GM18909 (cell line): Measurements from ENCODE around the gene PTGIR.
A peak's percentile ranks its signal among the peaks of the same experiment; 100 is the strongest.
"Not testable (repeated sequence)": the region's sequence is repeated elsewhere in the genome, so short reads cannot be mapped to it uniquely, and the experiment has no call there.

Source experiments
- ATAC-seq: cut with Tn5 transposase; IDR thresholded peaks from one replicate; pipeline ENCODE4 v1.9.1; 2021; ENCODE audit warnings: mild to moderate bottlenecking; ENCODE audit not compliant: unreplicated experiment, poor library complexity

PTGIR gene

DNA sequence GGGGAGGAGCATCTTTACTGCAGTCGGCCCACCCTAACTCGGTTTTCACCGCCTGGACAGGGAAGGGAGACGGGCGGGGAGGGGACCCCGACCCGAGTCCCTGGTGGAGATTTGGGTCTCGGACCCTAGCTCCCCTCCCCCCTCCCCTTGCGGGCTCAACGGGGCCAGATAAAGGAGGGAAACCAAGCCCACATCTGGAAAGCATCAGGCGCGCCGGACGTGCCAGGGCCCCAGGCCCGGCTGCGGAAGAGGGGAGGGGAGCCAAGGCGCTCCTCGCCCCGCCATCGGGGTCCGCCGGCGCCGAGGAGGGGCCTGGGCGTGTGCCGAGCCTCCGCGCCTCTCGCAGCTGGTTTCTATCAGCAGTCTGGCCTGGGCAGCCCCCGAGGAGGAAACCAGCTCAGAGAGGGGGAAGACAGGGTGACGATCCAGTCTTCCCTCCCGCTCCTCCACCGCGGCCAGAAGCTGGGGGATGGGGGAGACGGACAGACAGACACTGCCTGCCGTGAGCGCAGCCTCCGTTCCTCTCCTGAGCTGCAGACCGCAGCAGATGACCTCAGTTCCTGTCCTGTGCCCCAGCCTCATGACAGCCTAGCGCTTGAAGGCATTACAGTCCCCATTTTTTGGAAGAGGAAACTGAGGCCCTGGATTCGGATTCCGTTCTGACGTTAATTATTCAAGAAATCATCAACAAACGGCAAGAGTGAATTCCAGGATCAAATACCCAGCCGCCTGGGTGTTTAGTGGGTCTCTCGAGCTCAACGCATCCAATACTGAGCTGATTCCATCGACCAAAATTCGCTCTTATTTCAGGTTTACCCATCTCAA lies 14.7 kb upstream of the PTGIR start:
- no peak for ATAC-seq

- ATAC-seq: no peak
Measured at GRCh38 chr19:46637224-46637623, 12.3 kb upstream of the PTGIR start.

- no peak for ATAC-seq
Measured at GRCh38 chr19:46635920-46636761, 11.3 kb upstream of the PTGIR start, which contains the start of gene GNG8. GNG8 (minus strand) TSS chr19:46636202; CDS start chr19:46634682, 1,520 bp downstream.

GRCh38 chr19:46634656-46635218 lies 9.8 kb upstream of the PTGIR start:
- ATAC-seq: no peak

DNA sequence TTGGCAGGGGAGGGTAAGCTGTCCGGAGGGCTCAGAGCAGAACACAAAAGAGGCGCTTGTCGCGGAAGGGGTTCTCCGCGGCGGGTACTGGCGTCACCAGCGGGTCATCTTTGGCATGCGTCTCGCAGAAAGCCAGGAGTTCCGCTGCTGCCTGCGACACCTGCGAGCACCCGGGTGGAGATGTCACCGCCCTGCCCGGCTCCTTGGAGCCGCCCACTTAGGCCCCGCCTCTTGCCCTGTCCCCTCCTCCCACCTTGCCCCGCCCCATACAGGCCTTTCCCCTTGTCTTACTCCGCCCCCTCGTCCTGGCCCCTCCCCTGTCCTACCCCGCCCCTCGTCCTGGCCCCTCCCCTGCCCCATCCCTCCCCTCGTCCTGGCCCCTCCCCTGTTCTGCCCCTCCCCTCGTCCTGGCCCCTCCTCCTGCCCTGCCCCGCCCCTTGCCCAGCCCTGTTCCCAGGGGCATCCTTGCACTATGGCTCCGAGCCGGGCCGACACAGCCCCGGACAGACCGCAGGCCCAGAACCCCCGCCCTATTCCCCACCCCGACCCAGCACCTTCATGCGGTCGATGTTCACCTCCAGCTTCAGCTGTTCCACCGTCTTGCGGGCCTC lies 9.3 kb upstream of the PTGIR start:
- ATAC-seq: peak; percentile 69

DNA sequence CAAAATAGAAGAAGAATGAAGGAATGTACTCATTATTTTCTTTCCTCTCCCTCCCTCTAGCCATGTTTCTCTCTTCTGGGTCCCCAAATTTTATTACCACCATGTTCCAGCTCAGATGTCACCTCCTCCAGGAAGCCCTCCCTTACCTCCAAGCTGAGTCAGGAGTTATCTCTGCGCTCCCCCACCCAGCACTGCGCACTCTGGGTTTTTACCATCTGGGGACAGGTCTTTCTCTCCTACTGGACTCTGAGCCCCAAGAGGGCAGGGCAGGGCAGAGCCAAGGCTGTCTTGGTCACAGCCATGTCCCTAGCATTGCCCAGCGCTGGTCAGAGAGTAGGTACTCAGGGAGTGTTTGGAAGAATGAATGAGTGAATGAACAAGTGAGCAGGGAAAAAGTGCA lies 8.2 kb upstream of the PTGIR start:
- ATAC-seq: no peak

GRCh38 chr19:46631481-46631880 lies 6.6 kb upstream of the PTGIR start:
- no peak for ATAC-seq

DNA sequence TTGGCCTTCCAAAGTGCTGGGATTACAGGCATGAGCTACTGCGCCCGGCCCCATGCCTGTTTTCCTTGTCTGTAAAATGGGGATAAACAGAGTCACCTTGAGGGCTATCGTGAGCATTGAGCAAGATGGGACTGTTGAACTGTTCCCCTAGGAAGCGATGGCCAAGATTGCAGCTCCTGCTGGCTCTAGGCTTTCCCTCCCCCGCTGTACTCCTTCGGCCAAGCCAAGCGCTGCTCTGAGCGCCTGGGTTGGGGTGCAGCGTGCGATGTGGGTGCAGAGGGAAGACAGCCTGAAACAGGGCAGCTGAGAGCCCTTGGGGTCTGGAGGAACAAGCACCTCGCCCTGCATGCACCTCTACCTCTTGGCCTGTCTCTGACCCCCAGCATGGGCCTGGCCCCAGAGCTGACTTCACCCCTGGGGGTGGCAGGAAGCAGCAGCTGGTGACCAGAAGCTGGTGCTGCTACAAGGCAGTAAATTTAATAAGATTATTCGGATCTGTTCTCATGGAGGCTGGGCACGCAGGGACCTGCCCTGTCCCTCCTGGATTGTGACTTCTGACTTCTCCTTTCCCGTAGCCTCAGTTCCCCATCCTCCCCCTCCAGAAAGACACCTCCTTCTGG lies 5.8 kb upstream of the PTGIR start:
- no peak for ATAC-seq

- no peak for ATAC-seq
Measured at GRCh38 chr19:46629546-46630025, 4.7 kb upstream of the PTGIR start.

GRCh38 chr19:46628970-46629369 lies 4.1 kb upstream of the PTGIR start:
- ATAC-seq: not testable (repeated sequence)

DNA sequence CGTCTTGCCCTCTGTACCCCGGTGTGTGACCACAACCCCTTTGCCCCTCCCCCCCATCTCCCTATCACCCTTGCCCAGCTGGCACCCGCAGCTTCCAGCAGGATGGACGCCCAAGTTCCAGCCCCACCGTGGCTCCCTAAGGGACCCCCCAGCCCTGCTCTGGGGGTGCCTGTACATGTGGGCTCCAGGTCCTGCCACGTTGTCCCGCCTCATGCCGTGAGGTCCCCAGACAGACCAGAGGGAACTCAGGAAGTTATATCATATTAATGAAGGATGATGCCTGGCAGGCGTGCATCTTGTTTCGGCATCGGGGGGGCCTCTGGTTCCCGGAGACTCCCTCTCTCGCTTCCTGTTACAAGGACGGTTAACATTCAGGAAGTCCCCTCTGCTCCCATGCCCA lies 1.6 kb upstream of the PTGIR start:
- ATAC-seq: no peak

DNA sequence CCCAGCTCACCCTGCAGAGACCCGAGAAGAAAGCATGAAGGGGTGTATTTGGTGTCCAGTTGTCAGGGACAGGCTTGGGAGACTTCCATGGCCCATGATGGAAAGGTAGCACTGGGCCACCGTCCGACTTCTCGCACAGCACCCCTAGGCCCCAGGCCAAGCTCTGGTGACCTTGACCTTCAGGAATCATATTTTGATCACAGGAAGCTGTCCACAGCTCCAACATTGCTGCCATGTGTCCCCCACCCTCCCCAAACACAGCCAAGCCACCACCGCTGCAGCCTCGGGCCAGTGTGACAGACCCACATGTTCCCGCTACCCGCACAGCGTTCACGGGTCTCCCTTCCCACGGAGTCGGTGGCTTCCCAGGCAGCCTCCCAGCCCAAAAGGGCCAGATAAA lies 842 bp upstream of the PTGIR start:
- no peak for ATAC-seq

DNA sequence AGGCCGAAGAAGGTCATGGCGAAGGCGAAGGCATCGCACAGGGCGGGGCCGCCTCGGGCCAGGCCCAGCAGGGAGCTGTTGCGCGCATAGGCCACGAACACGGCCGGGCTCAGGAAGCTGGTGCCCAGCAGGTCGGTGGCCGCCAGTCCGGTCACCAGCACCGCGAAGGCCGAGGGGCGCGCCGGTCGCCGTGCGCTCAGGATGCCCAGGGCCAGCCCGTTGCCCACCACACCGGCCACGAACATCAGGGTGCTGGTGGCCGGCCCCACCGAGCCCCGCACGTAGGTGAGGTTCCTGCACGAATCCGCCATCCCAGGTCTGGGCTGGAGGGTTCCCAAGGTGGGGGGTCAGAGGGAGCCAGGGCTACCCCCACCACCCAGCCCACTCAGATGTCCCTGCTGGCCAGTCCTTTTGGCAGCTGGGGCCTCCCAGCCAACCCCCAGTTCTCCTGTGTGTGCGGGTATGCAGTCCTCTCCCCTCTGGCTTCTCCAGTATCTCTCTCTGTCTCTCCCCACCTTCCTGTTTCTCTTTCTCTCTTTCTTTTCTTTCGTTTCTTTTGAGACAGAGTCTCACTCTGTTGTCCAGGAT lies 880 bp downstream of the PTGIR start:
- no peak for ATAC-seq

- ATAC-seq: no peak
Measured at GRCh38 chr19:46622118-46622446, 2.8 kb downstream of the PTGIR start.

DNA sequence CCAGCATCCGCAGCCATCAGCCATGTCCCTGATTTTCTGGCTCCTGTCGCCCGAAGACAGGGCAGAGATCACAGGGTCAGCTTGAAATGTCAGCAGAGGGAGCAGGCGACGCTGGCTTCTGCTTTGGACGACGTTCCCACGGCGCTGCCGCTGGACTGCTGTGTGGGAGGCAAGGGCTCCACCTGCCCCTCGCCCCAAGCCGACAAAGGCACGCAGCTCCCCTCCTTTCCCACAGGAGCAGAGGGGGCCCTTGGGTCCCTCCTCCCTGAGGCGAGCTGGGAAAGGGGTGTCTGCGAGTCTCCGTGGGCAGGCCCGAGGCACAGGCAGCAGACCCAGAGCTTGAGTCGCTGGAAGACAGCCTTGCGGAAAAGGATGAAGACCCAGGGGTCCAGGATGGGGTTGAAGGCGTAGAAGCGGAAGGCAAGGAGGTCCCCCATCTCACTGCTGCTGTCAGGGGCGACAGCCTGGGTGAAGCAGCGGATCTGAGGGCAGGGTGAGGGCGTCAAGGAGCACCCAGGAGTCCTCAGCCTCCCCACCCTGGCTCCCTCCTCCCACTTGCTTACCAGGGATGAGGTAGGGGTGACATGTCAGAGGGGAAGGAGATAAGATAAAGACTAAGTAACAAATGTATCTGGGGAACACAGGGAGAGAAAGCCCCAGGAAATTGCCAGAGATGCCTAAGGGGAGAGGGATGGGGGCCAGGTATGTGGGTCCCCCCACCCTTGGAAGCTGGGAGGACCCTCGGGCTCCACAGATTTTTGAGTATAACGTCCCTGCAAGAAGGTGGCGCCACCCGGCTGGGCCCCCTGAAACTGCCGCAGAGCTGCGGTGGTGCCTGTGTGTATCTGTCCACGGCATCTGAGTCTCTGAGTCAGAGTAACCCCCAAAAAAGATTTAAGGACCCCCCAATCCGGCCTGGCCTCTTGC lies 3.4 kb downstream of the PTGIR start:
- no peak for ATAC-seq

DNA sequence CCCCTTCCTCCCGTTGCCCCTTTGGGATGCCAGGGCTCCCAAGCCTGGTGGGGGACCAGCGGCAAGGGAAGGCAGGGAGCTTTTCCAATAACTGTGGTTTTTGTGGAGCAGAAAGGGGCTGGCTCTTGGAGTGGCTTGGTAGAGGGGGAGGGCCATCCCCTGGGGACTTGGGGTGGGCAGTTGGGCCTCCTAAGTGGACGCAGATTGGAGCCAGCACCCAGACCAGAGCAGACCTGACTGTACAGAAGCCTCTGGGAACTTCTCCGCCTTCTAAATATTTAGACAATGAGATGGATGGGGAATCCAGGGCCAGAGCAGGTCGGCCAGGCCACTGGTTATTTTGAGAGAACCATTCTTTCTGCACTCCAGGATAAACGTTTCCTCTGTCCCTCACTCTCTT lies 4.2 kb downstream of the PTGIR start:
- ATAC-seq: no peak

DNA sequence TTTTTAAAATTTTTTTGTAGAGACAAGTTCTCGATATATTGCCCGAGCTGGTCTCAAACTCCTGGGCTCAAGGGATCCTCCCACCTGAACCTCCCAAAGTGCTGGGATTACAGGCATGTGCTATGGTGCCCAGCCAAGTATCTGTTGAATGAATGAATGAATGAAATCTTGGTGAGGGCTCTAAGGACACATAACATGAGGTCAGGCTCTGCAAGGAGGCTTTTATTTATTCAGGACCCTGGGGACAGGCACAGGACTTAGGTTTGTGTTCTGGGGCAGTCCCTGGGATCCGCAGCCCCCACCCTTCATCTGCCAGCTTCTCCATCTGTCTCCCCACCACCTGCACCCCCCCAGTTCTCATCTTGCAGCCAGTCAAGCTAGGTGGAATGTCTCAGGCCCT lies 4.6 kb downstream of the PTGIR start:
- no peak for ATAC-seq

- ATAC-seq: no peak
Measured at GRCh38 chr19:46618670-46619231, 6.1 kb downstream of the PTGIR start.

DNA sequence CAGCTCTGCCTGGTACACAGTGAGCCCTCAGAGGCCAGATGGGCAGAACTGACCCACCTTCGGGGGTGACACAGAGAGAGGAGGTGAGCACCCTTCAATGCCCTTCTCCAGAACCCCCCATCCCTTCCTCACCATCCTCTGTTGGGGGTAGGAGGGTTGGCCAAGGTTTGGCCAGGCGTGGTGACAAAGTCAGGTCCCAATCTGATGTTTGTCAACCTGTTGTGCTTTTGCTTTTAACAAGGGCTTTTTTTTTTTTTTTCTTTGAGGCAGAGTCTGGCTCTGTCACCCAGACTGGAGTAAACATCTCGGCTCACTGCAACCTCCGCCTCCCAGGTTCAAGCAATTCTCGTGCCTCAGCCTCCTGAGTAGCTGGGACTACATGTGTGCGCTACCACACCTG lies 7.3 kb downstream of the PTGIR start:
- no peak for ATAC-seq
